D721Med (cell line): ENCODE results near the gene NLGN1.

Experiments used
- DNase-seq: peaks from one replicate; pipeline ENCODE4 v3.0.0; 2011; ENCODE audit warnings: low spot score; ENCODE audit not compliant: insufficient read length
- FAIRE-seq: peaks from 2 replicates; lab custom pipeline; 2011; peaks lifted over from hg19 to GRCh38; lab: Jason Lieb, UNC
- CTCF ChIP-seq: IDR thresholded peaks from 2 replicates; pipeline ENCODE4 v1.5.1; 2012; ENCODE audit warnings: mild to moderate bottlenecking, control low read depth; ENCODE audit not compliant: insufficient read depth; ENCODE audit errors: missing control alignments

NLGN1 gene

DNA sequence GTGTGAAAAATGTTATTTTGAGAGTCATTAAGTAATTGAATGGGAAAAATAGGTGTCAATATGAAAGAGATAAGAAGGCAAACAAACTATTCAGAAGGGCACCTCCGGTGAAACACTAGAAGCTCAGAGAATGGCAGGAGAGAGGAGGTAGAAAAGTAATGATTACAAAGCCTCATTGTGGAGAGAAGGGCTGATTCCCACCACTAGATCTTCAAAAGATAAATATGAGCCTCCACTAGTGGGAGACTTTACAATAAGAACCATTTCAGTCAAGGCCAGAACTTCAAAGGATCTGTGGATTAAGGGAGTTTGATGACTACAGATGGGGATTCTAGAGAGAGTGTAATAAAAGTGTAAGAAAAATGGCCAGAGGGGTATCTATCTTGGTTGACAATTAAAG, 535.6 kb downstream of the NLGN1 start:
- DNase-seq (no peak), FAIRE-seq (no peak)
- no peak for TF ChIP-seq CTCF

- no peak for TF ChIP-seq CTCF
- no peak for FAIRE-seq
These were observed 538.8 kb downstream of the NLGN1 start for GRCh38 chr3:173936316-173936715.

GRCh38 chr3:173938159-173938558, 540.6 kb downstream of the NLGN1 start:
- FAIRE-seq (no peak), DNase-seq (no peak)
- TF ChIP-seq CTCF = no peak

More at GRCh38 chr3:173936316-173936715, 538.8 kb downstream of the NLGN1 start:
- DNase-seq = no peak

GRCh38 chr3:173938616-173939015, 541.1 kb downstream of the NLGN1 start:
- FAIRE-seq (no peak), DNase-seq (no peak)
- TF ChIP-seq CTCF = no peak

DNA sequence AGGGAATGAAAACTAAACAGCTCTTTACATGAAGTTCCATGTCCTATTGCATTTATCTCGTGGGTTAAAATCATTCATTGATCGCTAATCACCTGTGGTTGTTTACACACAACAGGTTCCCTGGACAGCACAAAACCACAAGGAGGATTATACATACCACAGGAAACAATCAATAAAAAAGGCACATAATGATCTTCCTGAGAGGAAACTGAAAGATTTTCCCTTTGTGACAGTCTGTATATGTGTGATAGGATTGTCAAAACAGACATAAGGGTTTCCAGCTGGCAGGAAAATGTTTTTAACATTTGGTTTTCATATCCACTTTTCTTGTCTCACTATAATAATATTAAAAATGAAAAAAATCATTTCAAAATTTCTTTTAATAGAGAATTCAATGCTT, 541.8 kb downstream of the NLGN1 start:
- no peak for TF ChIP-seq CTCF
- no peak for DNase-seq
- no peak for FAIRE-seq

DNA sequence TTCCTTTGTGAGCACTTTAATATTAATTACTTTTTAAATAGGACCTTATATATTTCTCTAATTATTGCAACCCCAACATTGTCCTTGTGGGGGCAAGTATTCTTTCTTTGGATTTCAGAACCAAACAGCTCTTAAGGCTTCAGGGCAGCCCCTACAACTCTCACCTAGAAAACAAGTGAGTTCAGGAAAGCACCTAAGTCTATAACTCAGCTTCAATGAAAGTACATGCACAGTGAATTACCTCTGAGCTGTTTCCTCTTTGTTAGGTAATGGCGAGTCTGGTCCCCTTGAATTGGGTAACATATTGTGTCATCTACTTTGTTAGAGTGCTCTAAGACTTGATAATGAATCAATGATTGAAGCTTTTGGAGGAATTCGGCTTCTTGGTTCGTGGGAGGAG, 545.7 kb downstream of the NLGN1 start:
- FAIRE-seq (no peak), DNase-seq (no peak)
- TF ChIP-seq CTCF = no peak

GRCh38 chr3:173945170-173945569, 547.6 kb downstream of the NLGN1 start:
- FAIRE-seq (no peak), DNase-seq (no peak)
- TF ChIP-seq CTCF = no peak
